Endothelial cell of umbilical vein (primary cell): ENCODE results near the gene SRGAP1. TPM values are rescaled to one million over a fixed set of nuclear protein-coding genes. Genes with fewer than 3 reads are reported as not detected.

ENCODE experiments used
- BruUV-seq: library from RNA; stranded (reverse); fragments of 400-500 nt; replicated peaks from 2 replicates; lab custom pipeline; 2021; lab: Mats Ljungman, UMichigan
- CTCF ChIA-PET: fragments of 300-600, 350-600 bp; sonication (Branson Sonifier 250); formaldehyde crosslinking; loops from one replicate; lab custom pipeline; 2021; ENCODE audit warnings: antibody characterized with exemption, inconsistent platforms; lab: Charles Lee
- POLR2A ChIA-PET: fragments of 300-600, 350-600 bp; sonication (Branson Sonifier 250); formaldehyde crosslinking; loops from one replicate; lab custom pipeline; 2021; ENCODE audit warnings: antibody characterized with exemption, inconsistent platforms; lab: Charles Lee
- DNase-seq: peaks from one replicate; pipeline ENCODE4 v3.0.0-alpha.2; 2011; ENCODE audit warnings: low read depth, low spot score
- FAIRE-seq: peaks from 2 replicates; lab custom pipeline; 2011; peaks lifted over from hg19 to GRCh38; lab: Jason Lieb, UNC
- H2AFZ ChIP-seq: 2 replicates; pipeline ENCODE4 v1.6.0; 2012; ENCODE audit warnings: low read depth, low read length, control low read depth, inconsistent platforms
- H3K27ac ChIP-seq: 2 replicates; pipeline ENCODE4 v1.5.1; 2011; ENCODE audit warnings: low read depth, mild to moderate bottlenecking, control low read depth, low read length, moderate library complexity; ENCODE audit not compliant: insufficient read depth
- H3K27me3 ChIP-seq, 2 experiments: 2 replicates each; pipeline versions ENCODE4 v1.6.0 to v1.6.1; 2011; ENCODE audit warnings: low read length in 2 of 2, mixed read lengths in 1 of 2; ENCODE audit not compliant: control insufficient read depth in 2 of 2, insufficient read depth in 2 of 2
- H3K36me3 ChIP-seq, 2 experiments: 2 replicates in 1 of 2; 3 replicates in 1 of 2; pipeline ENCODE4 v1.5.1; 2011; ENCODE audit warnings: low read length in 2 of 2, mild to moderate bottlenecking in 1 of 2, moderate library complexity in 1 of 2; ENCODE audit not compliant: control insufficient read depth in 2 of 2, insufficient read depth in 2 of 2; ENCODE audit errors: extremely low read depth in 1 of 2
- H3K4me1 ChIP-seq: 3 replicates; pipeline ENCODE4 v1.5.1; 2011; ENCODE audit warnings: mild to moderate bottlenecking, low read length; ENCODE audit not compliant: control insufficient read depth, insufficient read depth; ENCODE audit errors: extremely low read depth
- H3K4me2 ChIP-seq: 2 replicates; pipeline ENCODE4 v1.6.1; 2011; ENCODE audit warnings: low read length, control low read depth, mixed read lengths; ENCODE audit not compliant: insufficient read depth
- H3K4me3 ChIP-seq, 3 experiments: fragments of 200-600 bp in 1 of 3; sonication (generic), shearing (Covaris generic) in 1 of 3; replicated peaks in 1 of 3; 2 replicates each; pipeline ENCODE4 v1.5.1; 2011 to 2016; ENCODE audit warnings: control low read depth in 3 of 3, low read length in 3 of 3, mild to moderate bottlenecking in 2 of 3, inconsistent platforms in 1 of 3, low read depth in 1 of 3, moderate library complexity in 1 of 3; ENCODE audit not compliant: insufficient read depth in 1 of 3
- H3K79me2 ChIP-seq: 2 replicates; pipeline ENCODE4 v1.6.0; 2012; ENCODE audit warnings: low read length, inconsistent platforms; ENCODE audit not compliant: control insufficient read depth, insufficient read depth
- H3K9ac ChIP-seq: replicated peaks from 2 replicates; pipeline ENCODE3; 2011; ENCODE audit warnings: low read length, control low read depth; ENCODE audit not compliant: insufficient read depth; ENCODE audit errors: extremely low read depth
- H3K9me1 ChIP-seq: replicated peaks from 3 replicates; pipeline ENCODE4 v1.6.0; 2011; ENCODE audit warnings: mild to moderate bottlenecking, low read length; ENCODE audit not compliant: control insufficient read depth, insufficient read depth; ENCODE audit errors: extremely low read depth
- H3K9me3 ChIP-seq: replicated peaks from 2 replicates; pipeline ENCODE4 v1.5.1; 2012; ENCODE audit warnings: low read length, inconsistent platforms; ENCODE audit not compliant: control insufficient read depth, insufficient read depth
- H4K20me1 ChIP-seq: replicated peaks from 2 replicates; pipeline ENCODE3; 2011; ENCODE audit warnings: mild to moderate bottlenecking, low read length; ENCODE audit not compliant: control insufficient read depth, insufficient read depth; ENCODE audit errors: extremely low read depth
- CTCF ChIP-seq, 2 donors: IDR thresholded peaks; 1 replicate in 1 of 2; 2 replicates in 1 of 2; pipeline ENCODE4 v1.5.1; 2011; ENCODE audit warnings: low read length in 2 of 2, mild to moderate bottlenecking in 2 of 2, moderate library complexity in 2 of 2, control low read depth in 1 of 2, inconsistent platforms in 1 of 2, low read depth in 1 of 2; ENCODE audit not compliant: insufficient read depth in 1 of 2; ENCODE audit errors: extremely low read depth in 1 of 2
- EZH2 ChIP-seq: IDR thresholded peaks from 2 replicates; pipeline ENCODE4 v1.6.1; 2012; ENCODE audit warnings: borderline replicate concordance, low read depth, mild to moderate bottlenecking, moderate library complexity, low read length, inconsistent platforms; ENCODE audit not compliant: severe bottlenecking
- FOS ChIP-seq: IDR thresholded peaks from 2 replicates; pipeline ENCODE4 v1.6.1; 2011; ENCODE audit warnings: mild to moderate bottlenecking, low read length, moderate library complexity, borderline replicate concordance; ENCODE audit not compliant: insufficient read depth
- GATA2 ChIP-seq: IDR thresholded peaks from 2 replicates; pipeline ENCODE4 v1.7.0; 2011; ENCODE audit warnings: low read depth, mild to moderate bottlenecking, moderate library complexity, mixed read lengths, low read length; ENCODE audit not compliant: insufficient read length, insufficient read depth
- JUN ChIP-seq: IDR thresholded peaks from 2 replicates; pipeline ENCODE4 v1.6.1; 2011; ENCODE audit warnings: borderline replicate concordance, low read depth; ENCODE audit not compliant: insufficient read length, insufficient read depth
- MAX ChIP-seq: IDR thresholded peaks from 2 replicates; pipeline ENCODE4 v1.6.1; 2011; ENCODE audit not compliant: insufficient read depth, insufficient read length
- MYC ChIP-seq: IDR thresholded peaks from one replicate; pipeline ENCODE4 v1.6.1; 2011; ENCODE audit warnings: mild to moderate bottlenecking, low read depth, low read length
- POLR2A ChIP-seq: IDR thresholded peaks from 2 replicates; pipeline ENCODE4 v1.6.1; 2012; ENCODE audit warnings: low read depth, mild to moderate bottlenecking, control low read depth, low read length
- POLR2AphosphoS5 ChIP-seq: IDR thresholded peaks from 2 replicates; pipeline ENCODE4 v1.6.1; 2012; ENCODE audit warnings: low read depth, mild to moderate bottlenecking, control low read depth, low read length, moderate library complexity; ENCODE audit not compliant: insufficient read depth
- dilution Hi-C: fragments of 300-500 bp; cut with MboI; formaldehyde crosslinking; loops from one replicate; pipeline ENCODE4 v1.15.0; 2019; ENCODE audit warnings: low sequenced_read_pairs; ENCODE audit not compliant: extremely low pct_ligation_motif_present
- intact Hi-C: fragments of 100-400 bp; cut with micrococcal nuclease; formaldehyde crosslinking; loops from one replicate; pipeline ENCODE4 v1.10.0; 2022
- polyA plus RNA-seq, 4 experiments: library from polyadenylated mRNA; depleted of rRNA in 3 of 4; stranded (reverse) in 3 of 4; unstranded in 1 of 4; fragments of >200 nt; gene quantifications; 2 replicates each; pipeline versions ENCODE4 v1.2.1 to v1.2.3, GENCODE V29; 2011 to 2012; ENCODE audit warnings: missing spikeins in 1 of 4
- total RNA-seq: library from RNA; stranded (reverse); gene quantifications from 2 replicates; pipeline ENCODE4 v1.2.3, GENCODE V29; 2021

SRGAP1 gene
- total and polyA plus RNA-seq, 2 donors (not counting 3 experiments of a cell fraction or from before 2014, with no cell fraction given), result 4.9 to 16.3 TPM

- H3K4me3 ChIP-seq, result no peak overlapping the region
- BruUV-seq, result no TSS peak
- POLR2A ChIA-PET, result no interaction called here
These were observed 19.4 kb downstream of the SRGAP1 start for GRCh38 chr12:63863658-63864453.

More at GRCh38 chr12:63863658-63864453, 19.4 kb downstream of the SRGAP1 start:
- DNase-seq, result no peak
- H3K9ac ChIP-seq, result no peak overlapping the region
- no peak overlapping the region for H2AFZ ChIP-seq
- dilution Hi-C loops (no loop called here), intact Hi-C loops (no loop called here)
- no peaks in the 10 kb centered on the region for H3K27me3 ChIP-seq
- H3K79me2 ChIP-seq, result peaks cover 29% of the 10 kb centered on the region
- H3K9me1 ChIP-seq, result no peaks in the 10 kb centered on the region
- no peak overlapping the region for H3K4me2 ChIP-seq
- H3K9me3 ChIP-seq, result no peaks in the 10 kb centered on the region
- TF ChIP-seq POLR2A, result no peak
- no peak for TF ChIP-seq GATA2
- no peak for TF ChIP-seq JUN
- TF ChIP-seq EZH2, result no peak
- TF ChIP-seq CTCF (IDR thresholded peaks at IDR 0.05; ENCODE audit: extremely low read depth in 1 of 2, insufficient read depth in 1 of 2, low read depth in 1 of 2, low read length in 2 of 2), result no peak
- TF ChIP-seq POLR2AphosphoS5, result no peak
- TF ChIP-seq MYC, result no peak
- TF ChIP-seq FOS, result no peak
- no peak for TF ChIP-seq MAX
- H3K36me3 ChIP-seq, result no peaks in the 10 kb centered on the region
- H3K27ac ChIP-seq, result no peak overlapping the region
- FAIRE-seq, result no peak
- H3K4me1 ChIP-seq, result peaks cover 5% of the 10 kb centered on the region
- H4K20me1 ChIP-seq, result no peaks in the 10 kb centered on the region
- CTCF ChIA-PET, result interaction anchor here (0.7 to 2.1 kb wide), 3 partner anchors 10 to 224 kb away, joined by 3 to 5 read pairs (median 3); no protein-coding TSS in a partner anchor
